Left hindlimb (tissue), 1 donor: ENCODE results near the gene APBB2.

Experiments used
- DNase-seq: peaks from one replicate; pipeline ENCODE4 v3.0.0-alpha.2; 2018

Gene APBB2

GRCh38 chr4:40886931-40887763, 327.2 kb downstream of the APBB2 start:
- no peak for DNase-seq

DNA sequence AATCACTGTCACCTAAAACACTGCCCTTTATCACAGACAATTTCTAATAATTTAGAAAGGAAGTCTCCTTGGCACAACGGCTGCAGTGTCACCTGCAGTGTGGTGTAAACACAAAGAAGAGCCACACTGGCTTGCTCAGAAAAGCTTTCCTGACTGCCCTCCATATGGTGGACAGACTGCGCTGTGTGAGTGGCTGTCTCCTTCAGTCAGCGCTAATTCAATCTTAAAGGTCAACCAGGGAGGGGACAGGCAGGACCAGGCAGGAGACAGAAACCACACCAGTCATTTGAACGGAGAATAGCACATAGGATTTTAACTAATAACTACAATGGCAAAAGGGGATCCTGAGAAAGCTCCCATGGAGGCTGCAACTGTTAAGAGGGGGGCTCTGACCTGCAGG, 332.5 kb downstream of the APBB2 start:
- no peak for DNase-seq

DNA sequence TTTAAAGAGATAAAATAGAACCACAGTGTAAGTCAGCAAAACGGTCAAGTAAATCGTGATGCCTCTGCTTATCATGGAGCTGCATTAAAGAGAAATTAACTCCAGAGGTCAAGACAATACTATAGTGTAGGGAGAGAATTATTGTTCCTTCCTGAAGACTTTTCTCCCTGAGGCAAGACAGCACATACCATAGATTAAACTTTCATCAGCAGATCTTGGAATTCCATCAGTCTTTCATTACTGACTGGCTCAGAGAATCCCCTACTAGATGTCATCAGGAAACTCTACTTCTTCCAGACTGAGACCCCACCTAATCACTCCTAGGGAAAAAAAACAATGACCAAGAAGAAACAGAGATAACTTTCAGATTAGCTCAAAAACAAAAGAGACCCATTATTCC, 333.2 kb downstream of the APBB2 start:
- no peak for DNase-seq

GRCh38 chr4:40878548-40879055, 335.7 kb downstream of the APBB2 start:
- no peak for DNase-seq

DNA sequence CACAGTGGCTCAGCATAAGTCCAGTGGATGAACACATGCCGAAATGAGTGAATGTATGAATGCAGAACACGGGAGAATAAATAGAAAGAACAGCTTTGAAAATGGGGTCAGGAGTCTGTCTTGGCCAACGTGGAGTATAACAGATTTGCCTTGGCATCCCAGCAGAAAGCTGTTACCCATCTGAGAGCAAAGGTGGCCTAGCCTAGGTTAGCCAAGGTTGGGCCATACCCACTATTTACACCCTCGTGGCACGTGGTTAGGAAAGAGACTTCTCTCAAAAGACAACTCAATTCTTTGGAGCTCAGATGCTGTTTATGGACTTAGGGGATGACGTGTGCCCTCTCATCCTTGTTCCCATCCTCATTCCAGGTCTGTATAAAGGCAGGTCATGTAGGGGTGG, 337.3 kb downstream of the APBB2 start:
- DNase-seq, result no peak

DNA sequence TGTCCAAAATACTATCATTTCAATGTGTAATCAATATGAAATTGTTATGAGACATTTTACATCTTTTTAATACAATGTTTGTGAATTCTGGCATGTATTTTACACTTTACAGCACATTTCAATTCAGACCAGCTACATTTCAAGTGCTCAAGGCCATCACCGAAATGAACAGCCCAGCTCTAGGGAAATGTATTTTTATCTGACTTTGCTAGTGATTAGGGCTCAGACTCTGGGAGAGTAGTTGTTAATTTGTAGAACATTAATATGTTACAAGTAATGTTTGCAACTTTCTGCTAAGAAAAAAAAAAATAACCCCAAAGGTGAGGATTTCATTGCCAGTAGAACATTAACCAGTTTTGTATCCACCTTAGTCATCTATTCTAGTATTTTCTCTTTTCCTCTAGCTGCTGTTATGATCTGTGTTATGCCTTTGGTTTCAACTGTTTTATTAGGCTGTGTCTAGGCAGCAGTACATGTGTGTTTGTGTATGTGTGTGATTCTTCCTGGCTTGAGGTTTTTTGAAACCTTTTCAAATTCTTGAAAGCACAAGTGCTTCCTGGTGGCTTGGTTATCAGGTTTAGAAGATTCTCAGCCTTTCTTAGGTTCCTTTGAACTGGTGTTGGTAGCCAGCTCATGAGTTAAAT, 338.7 kb downstream of the APBB2 start:
- no peak for DNase-seq

GRCh38 chr4:40874901-40875300, 339.4 kb downstream of the APBB2 start:
- DNase-seq, result no peak

- no peak for DNase-seq
These were observed 340.0 kb downstream of the APBB2 start for GRCh38 chr4:40874331-40874730.

DNA sequence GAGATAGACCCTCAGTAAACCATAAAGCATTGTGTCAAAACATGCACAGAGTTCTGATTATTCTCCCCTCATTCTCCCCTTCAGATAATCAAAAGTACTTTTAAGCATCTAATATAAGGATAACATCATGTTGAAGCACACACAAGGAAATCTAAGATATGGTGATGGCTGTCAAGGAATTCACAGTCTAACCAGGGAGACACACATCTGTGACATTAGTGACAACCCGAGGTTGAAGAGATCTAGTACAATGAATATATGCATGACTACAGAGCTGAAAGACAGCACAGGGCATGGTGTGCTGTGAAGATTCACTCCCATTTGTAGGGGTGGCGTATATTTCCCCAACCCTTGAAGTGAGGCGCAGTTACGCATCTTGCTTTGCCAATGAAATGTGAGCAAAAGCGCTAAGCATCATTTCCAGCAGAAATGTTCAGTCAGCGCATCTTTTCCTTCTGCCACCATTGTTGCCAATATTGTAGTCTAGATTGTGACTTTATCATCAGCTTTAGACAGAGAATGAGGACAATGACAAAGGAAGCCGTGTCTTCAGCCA, 342.6 kb downstream of the APBB2 start:
- no peak for DNase-seq

DNA sequence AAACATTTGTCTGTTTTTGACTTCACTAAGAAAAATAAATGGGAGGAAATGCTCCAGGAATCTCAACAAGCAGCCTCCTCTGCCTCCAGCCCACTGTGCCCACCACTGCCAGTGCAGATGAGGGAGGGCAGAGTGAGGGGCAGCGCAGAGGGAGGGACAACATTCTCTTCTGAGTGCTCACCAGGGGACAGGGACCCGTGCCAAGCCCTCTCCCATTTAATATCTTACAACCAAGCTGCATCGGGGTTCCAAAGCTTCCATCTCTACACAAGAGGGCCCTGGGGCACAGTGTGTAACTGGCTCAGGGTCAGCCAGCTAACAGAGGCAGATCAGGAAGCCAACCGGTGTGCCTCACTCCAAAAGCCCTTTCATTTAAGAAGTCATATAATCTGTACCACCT, 344.2 kb downstream of the APBB2 start:
- DNase-seq, result no peak

DNA sequence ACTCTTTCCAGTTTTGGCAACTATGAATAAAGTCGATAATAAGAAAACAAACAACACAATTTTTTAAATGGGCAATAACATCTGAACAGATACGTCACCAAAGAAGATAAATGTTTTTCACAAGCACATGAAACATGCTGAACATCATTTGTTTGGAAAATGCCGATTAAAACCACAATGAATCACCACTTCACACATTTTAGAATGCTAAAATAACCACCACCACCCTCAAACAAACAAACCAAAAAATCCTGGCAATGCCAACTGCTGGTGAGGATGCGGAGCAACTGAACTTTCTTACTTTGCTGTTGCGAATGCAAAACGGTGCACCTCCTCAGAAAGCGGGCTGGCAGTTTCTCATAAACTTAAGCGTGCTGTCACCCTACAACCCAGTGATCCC, 348.6 kb downstream of the APBB2 start:
- no peak for DNase-seq

- DNase-seq, result no peak
These were observed 349.8 kb downstream of the APBB2 start for GRCh38 chr4:40864531-40864930.

GRCh38 chr4:40858962-40859361, 355.4 kb downstream of the APBB2 start:
- no peak for DNase-seq

GRCh38 chr4:40857956-40858355, 356.4 kb downstream of the APBB2 start:
- DNase-seq, result no peak

DNA sequence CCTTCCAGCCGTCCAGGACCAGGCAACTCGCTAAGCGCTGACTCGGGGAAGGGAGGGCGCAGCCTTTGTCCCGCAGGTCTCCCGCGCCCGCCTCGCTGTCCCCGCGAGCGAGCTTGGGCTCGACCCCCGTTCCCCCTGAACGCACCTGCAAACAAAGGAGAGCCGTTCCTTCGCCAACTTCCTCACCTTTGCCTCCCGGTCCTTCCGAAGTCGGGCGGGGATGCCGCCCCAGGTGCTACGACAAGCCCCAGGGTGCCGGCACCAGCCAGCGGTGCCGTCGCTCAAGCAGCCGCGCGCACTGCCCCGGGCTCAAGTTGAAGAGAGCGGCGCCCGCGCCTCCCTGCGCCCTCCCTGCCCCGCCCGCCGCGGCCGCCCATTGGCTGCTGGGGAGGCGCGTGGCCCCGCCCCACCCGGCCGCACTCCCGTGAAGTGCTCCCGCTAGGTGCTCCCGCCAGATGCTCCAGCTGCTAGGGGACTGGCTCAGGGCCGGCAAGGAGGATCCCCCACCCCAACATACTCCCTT, 357.4 kb downstream of the APBB2 start:
- DNase-seq, result peak; percentile 78

DNA sequence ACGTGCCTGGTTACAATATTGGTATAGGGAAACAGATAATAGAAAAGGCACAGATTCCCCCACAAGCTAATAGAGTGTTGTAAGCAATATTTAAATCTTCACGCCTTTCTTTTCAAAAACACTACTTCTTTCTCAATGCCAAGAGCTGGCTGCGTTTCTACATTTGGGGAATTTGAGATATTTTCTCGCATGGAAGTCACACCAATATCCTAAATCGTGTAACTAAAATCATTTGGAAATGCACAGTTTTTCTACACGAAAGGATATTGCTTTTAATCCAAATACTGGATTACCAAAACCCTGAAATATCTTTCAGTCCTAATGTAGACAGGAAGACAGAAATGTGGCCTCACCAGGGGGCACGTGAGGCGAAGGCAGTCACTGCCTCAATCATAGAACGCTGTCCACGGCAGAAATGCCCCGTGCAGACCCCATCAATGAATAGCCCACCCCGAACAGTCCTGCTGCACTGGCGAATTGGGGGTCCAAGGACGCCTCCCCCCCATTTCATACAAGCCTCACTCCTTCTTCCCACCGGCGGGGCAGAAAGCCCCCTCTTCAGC, 358.0 kb downstream of the APBB2 start:
- no peak for DNase-seq

DNA sequence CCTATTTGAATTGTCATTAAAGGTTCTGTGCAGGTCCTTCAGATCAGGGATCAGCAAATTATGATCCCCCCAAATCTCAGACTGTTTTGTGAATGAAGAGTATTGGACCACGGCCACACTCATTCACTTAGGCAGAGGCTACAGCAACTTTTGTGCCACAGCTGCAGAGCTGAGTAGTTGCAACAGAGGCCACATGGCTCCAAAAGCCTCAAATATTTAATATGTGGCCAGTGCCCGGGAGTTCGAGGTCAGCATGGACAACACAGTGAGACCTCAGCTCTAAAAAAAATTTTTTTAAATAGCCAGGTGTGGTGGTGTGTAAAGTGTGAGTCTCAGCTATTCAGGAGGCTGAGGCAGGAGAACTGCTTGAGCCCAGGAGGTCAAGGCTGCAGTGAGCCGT, 363.8 kb downstream of the APBB2 start:
- no peak for DNase-seq

DNA sequence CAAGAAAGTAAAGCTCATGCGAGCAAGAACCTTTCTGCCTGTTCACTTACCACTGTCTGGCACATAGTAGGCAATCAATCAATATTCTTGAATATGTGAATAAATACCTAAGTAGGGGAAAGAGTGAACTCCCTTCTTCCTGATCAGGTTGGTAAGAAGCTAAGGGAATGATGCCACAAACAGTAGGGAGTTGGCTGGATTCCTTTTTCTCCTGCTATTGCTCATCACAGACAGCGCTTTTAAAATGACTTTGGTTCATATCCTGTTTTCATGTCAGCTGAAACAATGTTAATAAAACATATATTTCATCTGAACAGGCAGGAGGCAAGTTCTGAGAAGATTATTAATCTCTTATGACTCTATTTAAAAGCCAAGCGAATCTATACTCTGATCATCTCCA, 365.4 kb downstream of the APBB2 start:
- no peak for DNase-seq

DNA sequence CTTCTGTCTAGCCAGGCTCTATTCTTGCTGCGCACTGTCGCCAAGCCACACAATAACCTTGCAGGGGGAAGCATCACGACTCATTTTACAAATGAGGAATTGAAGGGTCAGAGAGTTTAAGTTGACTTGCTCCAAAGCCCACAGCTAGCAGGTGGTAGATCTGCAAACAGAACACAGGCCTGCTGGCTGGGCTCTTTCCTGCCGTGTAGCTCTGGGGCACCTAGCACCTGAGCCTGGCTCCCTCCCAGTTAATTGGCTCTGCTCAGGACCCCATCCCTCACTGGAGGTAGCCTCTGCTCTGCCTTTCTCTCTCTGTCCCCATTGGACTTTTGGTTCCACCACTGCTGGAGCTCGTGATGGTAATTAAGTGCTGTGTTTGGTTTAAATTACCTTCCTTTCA, 366.1 kb downstream of the APBB2 start:
- DNase-seq, result no peak

GRCh38 chr4:40846532-40846931, 367.8 kb downstream of the APBB2 start:
- no peak for DNase-seq

- peak; percentile 70 for DNase-seq
These were observed 369.0 kb downstream of the APBB2 start for GRCh38 chr4:40845154-40845835.

GRCh38 chr4:40844261-40844660, 370.1 kb downstream of the APBB2 start:
- no peak for DNase-seq

- no peak for DNase-seq
These were observed 370.6 kb downstream of the APBB2 start for GRCh38 chr4:40843696-40844095.
